ENCODE results near the gene EZR. TPM values are rescaled to one million over a fixed set of nuclear protein-coding genes. Genes with fewer than 3 reads are reported as not detected.

The EZR gene
- total RNA-seq, 1 experiment from 2014 or later: 263 TPM

- no peaks in the 10 kb centered on the region for H3K36me3 ChIP-seq (ENCODE audit: control insufficient read depth, insufficient read depth, low read length)
- H3K27ac ChIP-seq (ENCODE audit: low read length): peak overlapping the region; percentile 46; the same call in 1 of the 2 replicates
- in situ Hi-C loops (cut with HindIII; ENCODE audit: low pct_unique_long_range_greater_than_20kb, low sequenced_read_pairs): no loop called here
- ATAC-seq (no peak), DNase-seq (ENCODE audit: low read depth, low spot score) (no peak)
- H3K9me3 ChIP-seq (ENCODE audit: control insufficient read depth, insufficient read depth, low read depth, low read length): no peaks in the 10 kb centered on the region
- no peaks in the 10 kb centered on the region for H3K27me3 ChIP-seq (ENCODE audit: control insufficient read depth, insufficient read depth, low read length)
- intact Hi-C loops (cut with micrococcal nuclease; ENCODE audit: unreplicated experiment): no loop called here
- H3K4me3 ChIP-seq (ENCODE audit: low read depth in 2 of 2, low read length in 2 of 2): no peak overlapping the region
- ChIA-PET POLR2A (no interaction called here), CTCF (no interaction called here)
- peaks cover 36% of the 10 kb centered on the region for H3K4me1 ChIP-seq (ENCODE audit: control insufficient read depth, insufficient read depth, low read length)
- no TSS peak for BruUV-seq (replicated peaks)
- no peak for TF ChIP-seq SIN3A (IDR thresholded peaks at IDR 0.05; ENCODE audit: borderline replicate concordance, insufficient read depth, low read depth, low read length)
Observed at GRCh38 chr6:158848490-158848895, 29.3 kb upstream of the EZR start.

DNA sequence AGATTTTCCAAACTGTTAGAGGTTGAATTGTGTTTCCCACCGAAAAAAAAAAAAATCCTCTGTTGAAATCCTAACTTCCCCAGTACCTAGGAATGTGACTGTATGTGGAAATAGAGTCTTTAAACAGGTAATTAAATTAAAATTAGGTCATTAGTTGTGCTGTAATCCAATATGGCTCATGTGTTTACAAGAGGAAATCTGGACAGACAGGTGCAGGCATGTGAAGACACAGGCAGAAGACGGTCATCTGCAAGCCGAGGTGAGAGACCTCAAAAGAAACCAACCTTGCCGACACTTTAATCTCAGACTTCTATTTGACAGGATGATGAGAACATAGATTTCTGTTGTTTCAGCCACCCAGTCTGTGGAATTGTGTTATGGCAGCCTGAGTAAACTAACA lies 28.6 kb upstream of the EZR start:
- CTCF ChIA-PET: no interaction called here
- in situ Hi-C loops (cut with HindIII; ENCODE audit: low pct_unique_long_range_greater_than_20kb, low sequenced_read_pairs): no loop called here
- POLR2A ChIA-PET: no interaction called here
- TF ChIP-seq SIN3A (IDR thresholded peaks at IDR 0.05; ENCODE audit: borderline replicate concordance, insufficient read depth, low read depth, low read length) (no peak), POLR2AphosphoS5 (IDR thresholded peaks at IDR 0.05; ENCODE audit: low read depth, low read length) (no peak), TCF7L2 (IDR thresholded peaks at IDR 0.05; ENCODE audit: low read depth, low read length) (no peak)
- Histone ChIP-seq H3K9me3 (ENCODE audit: control insufficient read depth, insufficient read depth, low read depth, low read length) (no peaks in the 10 kb centered on the region), H3K4me3 (ENCODE audit: low read depth in 2 of 2, low read length in 2 of 2) (no peak overlapping the region), H3K4me1 (ENCODE audit: control insufficient read depth, insufficient read depth, low read length) (peaks cover 31% of the 10 kb centered on the region), H3K27me3 (ENCODE audit: control insufficient read depth, insufficient read depth, low read length) (no peaks in the 10 kb centered on the region), H3K36me3 (ENCODE audit: control insufficient read depth, insufficient read depth, low read length) (no peaks in the 10 kb centered on the region), H3K27ac (ENCODE audit: low read length) (no peak overlapping the region; the same call in 1 of the 2 replicates)
- ATAC-seq: no peak
- intact Hi-C loops (cut with micrococcal nuclease; ENCODE audit: unreplicated experiment): no loop called here
- DNase-seq (ENCODE audit: low read depth, low spot score): no peak
- BruUV-seq (replicated peaks): no TSS peak

DNA sequence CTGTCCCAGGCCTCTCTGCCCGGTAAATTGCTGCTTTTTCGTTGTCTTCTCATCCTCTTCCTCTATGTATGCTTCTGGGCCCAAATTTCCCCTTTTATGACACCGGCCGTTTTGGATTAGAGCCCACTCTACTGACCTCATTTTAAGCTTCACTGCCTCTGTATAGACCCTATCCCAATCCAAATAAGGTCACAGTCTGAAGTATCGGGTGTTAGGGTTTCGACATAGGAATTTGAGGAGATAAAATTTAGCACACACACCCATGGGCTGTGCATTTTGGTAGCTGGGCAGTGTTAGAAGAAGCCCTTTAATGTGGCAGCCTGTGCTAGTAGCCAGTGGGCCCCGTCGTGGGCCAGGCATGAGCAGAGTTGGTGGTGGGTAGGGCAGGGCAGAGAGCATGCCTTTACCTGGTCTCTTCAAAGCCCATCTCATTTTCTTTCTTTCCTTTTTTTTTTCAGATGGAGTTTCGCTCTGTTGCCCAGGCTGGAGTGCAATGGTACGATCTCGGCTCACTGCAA lies 27.9 kb upstream of the EZR start:
- no peak for DNase-seq (ENCODE audit: low read depth, low spot score)
- Histone ChIP-seq H3K27me3 (ENCODE audit: control insufficient read depth, insufficient read depth, low read length) (no peaks in the 10 kb centered on the region), H3K4me3 (ENCODE audit: low read depth in 2 of 2, low read length in 2 of 2) (no peak overlapping the region), H3K36me3 (ENCODE audit: control insufficient read depth, insufficient read depth, low read length) (no peaks in the 10 kb centered on the region), H3K4me1 (ENCODE audit: control insufficient read depth, insufficient read depth, low read length) (peaks cover 24% of the 10 kb centered on the region), H3K27ac (ENCODE audit: low read length) (no peak overlapping the region), H3K9me3 (ENCODE audit: control insufficient read depth, insufficient read depth, low read depth, low read length) (no peaks in the 10 kb centered on the region)
- no TSS peak for BruUV-seq (replicated peaks)
- ChIA-PET CTCF (interaction anchor here (0.6 kb wide), 1 partner anchor 11 kb away, joined by 3 read pairs; no protein-coding TSS in a partner anchor), POLR2A (no interaction called here)
- intact Hi-C loops (cut with micrococcal nuclease; ENCODE audit: unreplicated experiment) (no loop called here), in situ Hi-C loops (cut with HindIII; ENCODE audit: low pct_unique_long_range_greater_than_20kb, low sequenced_read_pairs) (no loop called here)
- no peak for TF ChIP-seq TCF7L2 (IDR thresholded peaks at IDR 0.05; ENCODE audit: low read depth, low read length)
- no peak for TF ChIP-seq POLR2AphosphoS5 (IDR thresholded peaks at IDR 0.05; ENCODE audit: low read depth, low read length)
- TF ChIP-seq REST (IDR thresholded peaks at IDR 0.05; ENCODE audit: insufficient read depth in 1 of 2, low read depth in 2 of 2, low read length in 1 of 2): no peak
- TF ChIP-seq, protein P1, sequence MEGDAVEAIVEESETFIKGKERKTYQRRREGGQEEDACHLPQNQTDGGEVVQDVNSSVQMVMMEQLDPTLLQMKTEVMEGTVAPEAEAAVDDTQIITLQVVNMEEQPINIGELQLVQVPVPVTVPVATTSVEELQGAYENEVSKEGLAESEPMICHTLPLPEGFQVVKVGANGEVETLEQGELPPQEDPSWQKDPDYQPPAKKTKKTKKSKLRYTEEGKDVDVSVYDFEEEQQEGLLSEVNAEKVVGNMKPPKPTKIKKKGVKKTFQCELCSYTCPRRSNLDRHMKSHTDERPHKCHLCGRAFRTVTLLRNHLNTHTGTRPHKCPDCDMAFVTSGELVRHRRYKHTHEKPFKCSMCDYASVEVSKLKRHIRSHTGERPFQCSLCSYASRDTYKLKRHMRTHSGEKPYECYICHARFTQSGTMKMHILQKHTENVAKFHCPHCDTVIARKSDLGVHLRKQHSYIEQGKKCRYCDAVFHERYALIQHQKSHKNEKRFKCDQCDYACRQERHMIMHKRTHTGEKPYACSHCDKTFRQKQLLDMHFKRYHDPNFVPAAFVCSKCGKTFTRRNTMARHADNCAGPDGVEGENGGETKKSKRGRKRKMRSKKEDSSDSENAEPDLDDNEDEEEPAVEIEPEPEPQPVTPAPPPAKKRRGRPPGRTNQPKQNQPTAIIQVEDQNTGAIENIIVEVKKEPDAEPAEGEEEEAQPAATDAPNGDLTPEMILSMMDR (IDR thresholded peaks at IDR 0.05): no peak
- no peak for TF ChIP-seq SIN3A (IDR thresholded peaks at IDR 0.05; ENCODE audit: borderline replicate concordance, insufficient read depth, low read depth, low read length)
- no peak for ATAC-seq
